Subcutaneous abdominal adipose tissue (tissue), 5 donors: ENCODE results near the gene RHEX.
A peak's percentile ranks its signal among the peaks of the same experiment; 100 is the strongest.
"Not testable (repeated sequence)": the region's sequence is repeated elsewhere in the genome, so short reads cannot be mapped to it uniquely, and the experiment has no call there.

ENCODE experiments used
- H3K27ac ChIP-seq: one replicate; pipeline ENCODE4 v1.7.0; 2013; ENCODE audit warnings: low read depth, mild to moderate bottlenecking, inconsistent platforms, low read length, moderate library complexity
- H3K27me3 ChIP-seq, 5 donors: one replicate each; pipeline ENCODE4 v1.7.0; 2013; ENCODE audit warnings: low read length in 5 of 5, inconsistent platforms in 1 of 5; ENCODE audit not compliant: control insufficient read depth in 5 of 5, insufficient read depth in 4 of 5
- H3K36me3 ChIP-seq, 5 donors: one replicate each; pipeline ENCODE4 v1.7.0; 2013; ENCODE audit warnings: low read length in 5 of 5; ENCODE audit not compliant: control insufficient read depth in 5 of 5, insufficient read depth in 5 of 5
- H3K4me1 ChIP-seq, 5 donors: one replicate each; pipeline ENCODE4 v1.7.0; 2013; ENCODE audit warnings: low read length in 5 of 5, mild to moderate bottlenecking in 3 of 5, moderate library complexity in 1 of 5; ENCODE audit not compliant: control insufficient read depth in 5 of 5, insufficient read depth in 5 of 5
- H3K4me3 ChIP-seq, 5 donors: one replicate each; pipeline ENCODE4 v1.7.0; 2013; ENCODE audit warnings: low read length in 5 of 5, low read depth in 1 of 5
- H3K9ac ChIP-seq, 5 donors: one replicate each; pipeline ENCODE4 v1.7.0; 2013; ENCODE audit warnings: low read length in 5 of 5, mild to moderate bottlenecking in 4 of 5, moderate library complexity in 3 of 5
- H3K9me3 ChIP-seq, 5 donors: one replicate each; pipeline ENCODE4 v1.7.0; 2013; ENCODE audit warnings: low read length in 5 of 5; ENCODE audit not compliant: control insufficient read depth in 5 of 5
- donor health status: healthy.
- donor health status: healthy.
- donor health status: healthy.
- donor health status: healthy.
- donor health status: healthy.

RHEX gene

GRCh38 chr1:206052919-206053610, at the start of gene RHEX:
TSS of gene RHEX (plus strand) at chr1:206053173. CDS start at chr1:206097829, 44,656 bp downstream.
- not testable (repeated sequence) for H3K27ac ChIP-seq, H3K9ac ChIP-seq, H3K27me3 ChIP-seq, H3K36me3 ChIP-seq, H3K9me3 ChIP-seq, H3K4me3 ChIP-seq
- peaks cover 0 to 12% (median 8%) of the 10 kb centered on the region in 5 donors for H3K4me1 ChIP-seq

- H3K27me3 ChIP-seq = no peaks in the 10 kb centered on the region
- peak overlapping the region; percentile 82 for H3K27ac ChIP-seq
- H3K9ac ChIP-seq = peak overlapping the region in 1 of 5 donors; percentile 77
- no peaks in the 10 kb centered on the region for H3K36me3 ChIP-seq
- H3K9me3 ChIP-seq = no peaks in the 10 kb centered on the region
- peaks cover 4 to 53% (median 40%) of the 10 kb centered on the region in 5 donors for H3K4me1 ChIP-seq
- H3K4me3 ChIP-seq = no peak overlapping the region
Observed at GRCh38 chr1:206003854-206004800, 48.8 kb upstream of the RHEX start.

GRCh38 chr1:206004826-206005225, 48.1 kb upstream of the RHEX start:
- H3K9me3 ChIP-seq = no peaks in the 10 kb centered on the region
- peaks cover 4 to 53% (median 38%) of the 10 kb centered on the region in 5 donors for H3K4me1 ChIP-seq
- no peak overlapping the region for H3K27ac ChIP-seq
- no peak overlapping the region for H3K4me3 ChIP-seq
- no peak overlapping the region for H3K9ac ChIP-seq
- no peaks in the 10 kb centered on the region for H3K27me3 ChIP-seq
- H3K36me3 ChIP-seq = no peaks in the 10 kb centered on the region

- H3K27ac ChIP-seq = no peak overlapping the region
- no peak overlapping the region for H3K4me3 ChIP-seq
- H3K9me3 ChIP-seq = no peaks in the 10 kb centered on the region
- no peaks in the 10 kb centered on the region for H3K36me3 ChIP-seq
- no peak overlapping the region for H3K9ac ChIP-seq
- H3K27me3 ChIP-seq = no peaks in the 10 kb centered on the region
- peaks cover 4 to 53% (median 38%) of the 10 kb centered on the region in 5 donors for H3K4me1 ChIP-seq
Observed at GRCh38 chr1:206005234-206005633, 47.7 kb upstream of the RHEX start.

GRCh38 chr1:206005778-206006180, 47.2 kb upstream of the RHEX start:
- Histone ChIP-seq H3K4me1 (peaks cover 4 to 48% (median 34%) of the 10 kb centered on the region in 5 donors), H3K27ac (no peak overlapping the region)

GRCh38 chr1:206006946-206007345, 46.0 kb upstream of the RHEX start:
- H3K27ac ChIP-seq = no peak overlapping the region
- H3K27me3 ChIP-seq = no peaks in the 10 kb centered on the region
- H3K9me3 ChIP-seq = no peaks in the 10 kb centered on the region
- peaks cover 2 to 46% (median 31%) of the 10 kb centered on the region in 5 donors for H3K4me1 ChIP-seq
- no peaks in the 10 kb centered on the region for H3K36me3 ChIP-seq
- H3K4me3 ChIP-seq = no peak overlapping the region
- H3K9ac ChIP-seq = no peak overlapping the region

More at GRCh38 chr1:206005778-206006180, 47.2 kb upstream of the RHEX start:
- no peak overlapping the region for H3K4me3 ChIP-seq
- H3K36me3 ChIP-seq = no peaks in the 10 kb centered on the region
- no peaks in the 10 kb centered on the region for H3K9me3 ChIP-seq
- no peak overlapping the region for H3K9ac ChIP-seq
- no peaks in the 10 kb centered on the region for H3K27me3 ChIP-seq

- H3K4me3 ChIP-seq = no peak overlapping the region
- H3K9ac ChIP-seq = no peak overlapping the region
- H3K27ac ChIP-seq = no peak overlapping the region
- H3K4me1 ChIP-seq = peaks cover 0 to 30% (median 16%) of the 10 kb centered on the region in 5 donors
- no peaks in the 10 kb centered on the region for H3K36me3 ChIP-seq
- no peaks in the 10 kb centered on the region for H3K9me3 ChIP-seq
- no peaks in the 10 kb centered on the region for H3K27me3 ChIP-seq
Observed at GRCh38 chr1:206010060-206010459, 42.9 kb upstream of the RHEX start.

- Histone ChIP-seq H3K4me1 (peaks cover 0 to 21% (median 16%) of the 10 kb centered on the region in 5 donors), H3K9ac (no peak overlapping the region), H3K36me3 (no peaks in the 10 kb centered on the region), H3K27ac (no peak overlapping the region), H3K9me3 (no peaks in the 10 kb centered on the region), H3K4me3 (no peak overlapping the region), H3K27me3 (no peaks in the 10 kb centered on the region)
Observed at GRCh38 chr1:206011057-206011456, 41.9 kb upstream of the RHEX start.

GRCh38 chr1:206012086-206012859, 40.7 kb upstream of the RHEX start:
- Histone ChIP-seq H3K9ac (no peak overlapping the region), H3K27me3 (no peaks in the 10 kb centered on the region), H3K4me3 (peak overlapping the region in 2 of 5 donors; percentile 1 to 4), H3K36me3 (no peaks in the 10 kb centered on the region), H3K9me3 (no peaks in the 10 kb centered on the region), H3K4me1 (peaks cover 0 to 18% (median 13%) of the 10 kb centered on the region in 5 donors), H3K27ac (no peak overlapping the region)
